Measurements from ENCODE around the gene LRRC27.

LRRC27 gene

DNA sequence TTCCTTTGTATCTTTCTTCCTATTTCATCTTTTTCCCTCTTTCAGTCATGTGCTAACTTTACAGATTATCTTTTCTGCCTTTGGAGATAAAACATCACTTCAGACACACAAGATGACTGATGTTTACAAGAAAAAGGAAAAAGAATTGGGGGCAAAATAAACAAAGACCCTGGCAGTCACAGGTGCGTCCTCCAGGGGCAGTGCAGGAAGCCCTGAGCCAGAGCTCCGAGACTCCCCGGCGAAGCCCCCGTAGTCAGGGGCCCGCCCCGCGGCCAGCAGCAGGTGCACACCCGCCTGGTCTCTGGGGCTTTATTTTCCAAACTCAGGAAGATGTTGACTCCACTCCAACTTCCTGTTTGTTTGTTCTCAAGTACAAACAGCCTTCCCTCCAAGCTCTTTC is 34.5 kb upstream of the LRRC27 start:
- Mint-ChIP-seq H3K4me3 (no peak overlapping the region), H3K4me1 (ENCODE audit: low read depth) (peaks cover 2% of the 10 kb centered on the region), H3K36me3 (ENCODE audit: low read depth) (no peaks in the 10 kb centered on the region), H3K9me3 (no peaks in the 10 kb centered on the region), H3K27ac (no peak overlapping the region), H3K27me3 (no peaks in the 10 kb centered on the region)
- DNase-seq = no peak

DNA sequence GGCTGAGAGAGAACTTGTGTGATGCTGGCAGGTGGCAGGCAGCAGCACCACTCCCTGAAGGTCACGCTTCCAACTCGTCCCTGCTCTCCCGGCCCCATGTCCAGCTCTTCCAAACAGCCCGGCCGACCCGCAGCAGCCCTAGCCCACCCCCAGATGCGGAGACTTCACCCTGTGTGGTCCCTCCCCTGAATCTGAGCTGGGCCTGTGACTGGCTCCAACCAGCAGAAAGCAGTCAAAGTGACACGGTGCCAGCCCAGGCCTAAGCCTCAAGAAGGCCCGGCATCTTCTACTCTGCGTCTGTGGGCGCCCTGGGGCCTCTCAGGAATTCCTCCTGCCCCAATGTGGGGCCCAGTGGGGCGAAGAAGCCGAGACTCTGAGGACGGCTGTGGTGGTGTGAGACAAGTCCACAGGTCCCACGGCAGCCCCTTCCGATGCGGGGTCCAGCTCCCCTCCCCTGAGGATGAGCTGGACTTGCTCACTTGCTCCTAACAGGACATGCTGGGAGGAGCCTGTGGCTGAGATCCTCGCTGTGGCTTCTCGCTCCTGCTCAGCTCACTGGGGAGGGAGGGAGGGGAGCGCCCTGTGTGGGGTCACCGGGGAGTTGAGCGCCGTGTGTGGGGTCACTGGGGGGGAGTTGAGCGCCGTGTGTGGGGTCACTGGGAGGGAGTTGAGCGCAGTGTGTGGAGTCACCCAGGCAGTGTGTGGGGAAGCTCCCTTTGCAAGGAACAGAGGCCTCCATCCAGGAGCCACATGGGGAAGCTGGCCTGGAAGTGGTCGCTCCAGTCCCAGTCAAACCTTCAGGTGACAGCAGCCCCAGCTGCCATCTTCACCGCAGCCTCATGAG is 33.7 kb upstream of the LRRC27 start:
- Mint-ChIP-seq H3K27me3 (no peaks in the 10 kb centered on the region), H3K27ac (no peak overlapping the region), H3K9me3 (no peaks in the 10 kb centered on the region), H3K4me1 (ENCODE audit: low read depth) (peaks cover 2% of the 10 kb centered on the region), H3K36me3 (ENCODE audit: low read depth) (no peaks in the 10 kb centered on the region), H3K4me3 (no peak overlapping the region)
- no peak for DNase-seq

DNA sequence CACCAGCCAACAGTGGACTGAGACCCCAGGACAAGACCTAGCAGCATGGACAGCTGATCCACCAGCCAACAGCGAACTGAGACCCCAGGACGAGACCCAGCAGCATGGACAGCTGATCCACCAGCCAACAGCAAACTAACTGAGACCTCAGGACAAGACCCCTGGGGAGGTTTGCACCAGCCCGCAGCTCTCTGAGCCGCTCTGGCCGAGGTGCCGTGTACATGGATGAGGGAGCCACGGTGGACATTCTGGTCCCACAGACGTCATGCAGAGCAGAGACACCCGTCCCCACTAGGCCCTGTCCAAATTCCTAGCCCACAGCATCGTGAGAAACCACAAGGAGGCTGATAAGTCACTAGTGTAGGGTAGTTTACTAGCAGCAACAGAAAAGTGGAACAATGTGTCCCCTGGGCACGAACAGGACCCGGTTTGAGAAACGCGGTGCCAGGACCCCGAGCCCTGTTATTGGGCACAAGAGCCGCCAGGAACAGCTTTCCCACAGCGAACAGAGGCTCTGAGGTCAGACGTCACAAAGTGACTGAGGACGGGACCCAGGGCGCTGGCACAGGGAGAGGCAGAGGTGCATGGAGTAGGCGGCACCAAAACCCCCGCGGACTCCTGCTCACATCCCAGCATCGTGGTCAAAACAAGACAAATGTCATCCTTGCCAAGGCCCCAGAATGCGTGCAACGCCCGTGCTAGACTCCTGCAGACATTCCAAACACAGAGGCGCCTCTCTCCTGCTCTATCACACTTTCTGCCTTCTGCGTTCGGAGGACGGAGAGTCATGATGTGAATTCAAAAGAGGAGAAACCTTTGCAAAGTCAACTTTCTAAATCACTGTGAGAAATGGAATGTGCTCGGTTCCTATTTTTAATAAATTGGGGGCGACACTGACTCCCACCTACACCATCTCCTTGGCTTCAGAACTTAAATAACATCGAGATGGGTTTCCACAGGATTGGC is 32.3 kb upstream of the LRRC27 start:
- H3K27me3 Mint-ChIP-seq = no peaks in the 10 kb centered on the region
- H3K4me3 Mint-ChIP-seq = no peak overlapping the region
- peaks cover 2% of the 10 kb centered on the region for H3K4me1 Mint-ChIP-seq (ENCODE audit: low read depth)
- no peaks in the 10 kb centered on the region for H3K36me3 Mint-ChIP-seq (ENCODE audit: low read depth)
- no peak for DNase-seq
- H3K9me3 Mint-ChIP-seq = no peaks in the 10 kb centered on the region
- no peak overlapping the region for H3K27ac Mint-ChIP-seq

DNA sequence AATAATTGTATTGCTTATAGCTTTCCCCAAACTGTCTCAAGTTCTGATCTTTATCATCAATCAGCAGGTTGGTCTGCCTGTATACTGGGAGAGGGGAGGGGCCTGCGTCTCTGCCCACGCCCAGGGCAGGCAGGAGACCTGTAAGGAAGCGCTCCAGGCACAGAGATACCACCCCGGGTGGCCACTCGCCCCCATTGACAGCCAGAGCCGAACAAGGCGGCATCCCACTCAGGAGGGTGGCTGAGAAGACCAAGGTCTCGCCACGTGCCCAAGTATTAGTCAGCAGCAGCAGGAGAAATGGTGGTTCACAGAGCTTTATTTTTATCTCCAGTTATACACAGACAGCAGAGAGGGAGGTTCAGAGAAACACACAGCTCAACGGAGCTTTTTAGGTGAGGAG is 31.4 kb upstream of the LRRC27 start:
- no peaks in the 10 kb centered on the region for H3K9me3 Mint-ChIP-seq
- no peak overlapping the region for H3K27ac Mint-ChIP-seq
- no peaks in the 10 kb centered on the region for H3K27me3 Mint-ChIP-seq
- H3K4me1 Mint-ChIP-seq (ENCODE audit: low read depth) = peaks cover 2% of the 10 kb centered on the region
- DNase-seq = no peak
- H3K36me3 Mint-ChIP-seq (ENCODE audit: low read depth) = no peaks in the 10 kb centered on the region
- H3K4me3 Mint-ChIP-seq = no peak overlapping the region

DNA sequence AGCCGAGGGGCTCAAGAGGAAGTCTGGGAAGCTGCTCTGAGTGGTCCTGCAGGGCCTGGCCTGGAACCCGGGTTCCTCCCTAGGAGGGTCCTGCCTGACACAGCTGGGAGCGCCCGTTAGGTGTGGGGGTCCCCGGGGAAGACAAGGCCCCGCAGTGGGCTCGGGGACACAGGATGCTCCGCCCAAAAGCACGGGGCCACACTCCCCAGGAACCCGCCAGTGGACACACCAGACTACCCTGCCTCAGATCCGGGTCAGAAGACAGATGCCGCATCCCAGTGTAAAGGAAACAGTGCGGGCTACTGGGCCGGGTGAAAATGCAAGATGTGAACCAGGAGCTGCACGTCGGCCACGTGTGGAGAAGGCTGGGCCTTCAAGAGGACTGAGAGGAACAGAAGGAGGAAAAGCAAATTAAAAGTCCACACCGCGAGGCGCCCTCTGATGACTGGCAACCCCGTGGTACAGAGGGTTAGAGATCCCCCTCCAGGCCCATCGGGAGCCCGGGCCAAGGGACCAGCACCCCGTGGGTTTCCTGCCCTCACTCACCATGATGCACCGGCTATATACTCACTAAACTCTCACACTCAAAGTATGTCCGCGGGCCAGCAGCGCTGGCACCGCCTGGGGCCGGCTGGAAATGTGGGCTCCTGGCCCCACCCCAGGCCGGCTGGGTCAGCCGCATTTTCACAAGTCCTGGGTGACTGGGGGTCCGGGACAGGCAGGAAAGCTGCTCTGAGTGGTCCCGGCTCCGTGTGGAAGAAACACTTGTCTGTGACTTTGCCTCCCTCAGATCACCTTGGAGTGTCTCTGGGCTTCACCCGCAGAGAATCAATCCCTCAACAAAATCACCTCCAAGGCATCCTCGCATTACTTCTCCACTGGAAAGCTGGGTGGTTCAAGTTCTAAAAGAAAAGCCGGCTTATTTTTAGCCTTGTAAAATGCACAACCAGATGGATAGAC is 30.3 kb upstream of the LRRC27 start:
- DNase-seq = no peak
- H3K27ac Mint-ChIP-seq = no peak overlapping the region
- H3K27me3 Mint-ChIP-seq = peaks cover 4% of the 10 kb centered on the region
- peaks cover 4% of the 10 kb centered on the region for H3K4me1 Mint-ChIP-seq (ENCODE audit: low read depth)
- H3K36me3 Mint-ChIP-seq (ENCODE audit: low read depth) = no peaks in the 10 kb centered on the region
- H3K4me3 Mint-ChIP-seq = no peak overlapping the region
- no peaks in the 10 kb centered on the region for H3K9me3 Mint-ChIP-seq

DNA sequence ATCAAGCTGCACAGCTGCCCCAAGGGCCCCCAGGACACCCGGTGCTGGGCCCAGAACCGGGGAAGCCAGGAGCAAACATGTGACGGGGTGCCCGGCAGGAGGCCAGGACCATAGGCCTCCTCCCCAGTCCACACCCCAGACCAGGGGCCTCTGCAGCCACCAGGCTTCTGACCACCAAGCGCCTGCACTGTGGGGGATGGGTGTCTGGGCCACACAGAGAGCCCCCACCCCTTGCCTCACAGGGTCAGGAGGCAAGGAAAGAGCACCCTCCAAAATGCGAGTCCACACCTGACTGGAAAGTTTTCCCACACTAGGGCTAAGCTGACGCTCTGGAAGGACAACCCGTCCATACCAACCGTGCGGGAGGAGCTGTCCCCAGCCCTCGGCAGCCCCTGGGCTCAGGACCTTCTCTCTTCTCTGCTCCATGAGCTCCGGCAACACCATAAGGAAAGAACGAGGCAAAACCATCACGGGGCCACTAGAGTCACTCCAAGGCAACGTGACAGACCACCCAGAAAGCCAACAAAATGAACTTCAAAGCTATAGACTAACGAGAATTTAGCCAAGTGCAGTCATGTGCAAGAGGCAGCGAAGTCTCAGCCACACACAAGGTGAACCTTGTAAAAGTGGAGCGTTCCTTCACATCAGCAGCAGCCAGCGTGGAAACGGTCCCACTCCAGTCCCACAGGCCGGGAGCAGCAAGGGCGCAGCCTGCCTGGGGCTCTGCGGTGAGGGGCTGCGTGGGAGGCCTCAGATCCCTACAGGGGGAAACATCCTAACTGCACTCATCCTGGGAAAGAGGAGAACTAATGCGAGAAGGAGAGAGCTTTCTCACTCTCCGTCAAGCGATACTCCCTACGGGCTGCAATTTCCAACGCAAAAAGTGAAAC is 29.3 kb upstream of the LRRC27 start:
- Mint-ChIP-seq H3K4me1 (ENCODE audit: low read depth) (peaks cover 6% of the 10 kb centered on the region), H3K27ac (no peak overlapping the region), H3K9me3 (no peaks in the 10 kb centered on the region), H3K36me3 (ENCODE audit: low read depth) (peaks cover 3% of the 10 kb centered on the region), H3K4me3 (no peak overlapping the region), H3K27me3 (peaks cover 8% of the 10 kb centered on the region)
- no peak for DNase-seq

DNA sequence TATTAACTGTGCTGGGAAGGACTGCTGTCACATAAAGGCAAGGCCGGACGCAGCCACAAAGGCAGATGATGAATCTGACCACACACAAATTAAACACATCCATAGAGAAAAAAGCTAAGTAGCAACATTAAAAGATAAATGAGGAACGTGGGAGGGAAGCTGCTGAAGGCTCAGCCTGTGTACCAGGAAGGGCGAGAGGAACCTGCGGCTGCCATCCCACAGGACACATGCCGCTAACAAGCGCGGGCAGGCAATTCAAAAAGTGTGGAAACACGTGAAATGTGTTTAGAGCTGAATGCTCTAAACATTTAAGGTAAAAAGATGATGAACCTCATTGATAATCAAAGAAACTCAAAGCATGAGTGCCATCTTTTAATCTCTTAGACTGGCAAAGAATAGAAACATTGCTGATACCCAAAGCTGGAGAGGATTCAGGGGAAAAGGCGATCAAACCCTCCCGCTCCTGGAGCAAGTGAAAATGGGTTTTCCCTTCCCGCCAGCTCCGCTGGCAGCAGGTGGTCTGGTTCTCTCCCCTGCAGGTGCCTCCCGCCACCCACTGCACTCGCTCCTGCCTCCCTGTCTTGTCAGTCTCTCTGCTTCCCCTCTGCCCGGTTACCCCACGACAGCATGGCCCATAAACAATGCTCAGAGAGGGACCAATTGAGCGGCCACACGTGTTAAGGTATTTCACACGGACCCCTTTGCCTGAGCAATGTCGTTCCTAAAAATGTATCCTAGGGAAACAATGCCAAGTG is 28.5 kb upstream of the LRRC27 start:
- peaks cover 8% of the 10 kb centered on the region for H3K27me3 Mint-ChIP-seq
- no peak for DNase-seq
- H3K27ac Mint-ChIP-seq = no peak overlapping the region
- peaks cover 6% of the 10 kb centered on the region for H3K4me1 Mint-ChIP-seq (ENCODE audit: low read depth)
- peaks cover 3% of the 10 kb centered on the region for H3K36me3 Mint-ChIP-seq (ENCODE audit: low read depth)
- no peaks in the 10 kb centered on the region for H3K9me3 Mint-ChIP-seq
- no peak overlapping the region for H3K4me3 Mint-ChIP-seq

DNA sequence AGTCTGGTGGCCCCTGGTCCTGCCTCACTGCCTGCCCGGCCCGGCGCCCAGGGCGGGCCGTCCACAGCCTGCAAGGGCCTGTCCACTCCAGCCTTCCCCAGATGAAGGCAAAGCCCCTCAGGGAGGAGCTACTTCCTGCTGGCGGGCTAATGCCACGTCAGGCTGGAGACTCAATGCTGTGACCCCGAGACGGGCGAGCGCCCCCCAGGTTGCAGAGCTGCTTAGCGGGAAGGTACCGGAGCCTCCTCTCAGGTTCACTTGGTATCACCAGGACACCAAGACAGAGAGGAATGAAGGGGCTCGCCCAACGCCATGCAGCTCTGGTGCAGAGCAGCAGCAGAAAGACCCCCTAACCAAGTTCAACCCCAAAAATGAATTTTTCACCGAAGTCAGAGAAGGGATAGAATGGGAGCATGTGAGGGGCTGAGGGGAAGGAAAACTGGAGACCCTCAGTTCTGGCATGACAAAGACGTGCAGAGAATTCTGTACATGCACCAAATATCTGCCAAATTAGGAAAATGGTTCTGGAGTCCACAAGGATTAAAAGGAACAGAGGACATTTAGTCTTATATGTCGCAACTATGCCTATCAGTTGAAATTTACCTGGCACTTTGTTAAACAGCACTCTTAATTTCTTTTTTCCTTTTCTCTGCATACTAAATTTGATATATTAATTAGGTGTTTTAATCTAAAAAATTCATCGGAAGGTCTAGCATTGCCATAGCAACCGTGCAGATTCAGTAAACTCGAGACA is 27.1 kb upstream of the LRRC27 start:
- H3K27ac Mint-ChIP-seq = no peak overlapping the region
- no peak overlapping the region for H3K4me3 Mint-ChIP-seq
- H3K27me3 Mint-ChIP-seq = peaks cover 11% of the 10 kb centered on the region
- no peak for DNase-seq
- peaks cover 3% of the 10 kb centered on the region for H3K36me3 Mint-ChIP-seq (ENCODE audit: low read depth)
- H3K4me1 Mint-ChIP-seq (ENCODE audit: low read depth) = peaks cover 9% of the 10 kb centered on the region
- no peaks in the 10 kb centered on the region for H3K9me3 Mint-ChIP-seq

DNA sequence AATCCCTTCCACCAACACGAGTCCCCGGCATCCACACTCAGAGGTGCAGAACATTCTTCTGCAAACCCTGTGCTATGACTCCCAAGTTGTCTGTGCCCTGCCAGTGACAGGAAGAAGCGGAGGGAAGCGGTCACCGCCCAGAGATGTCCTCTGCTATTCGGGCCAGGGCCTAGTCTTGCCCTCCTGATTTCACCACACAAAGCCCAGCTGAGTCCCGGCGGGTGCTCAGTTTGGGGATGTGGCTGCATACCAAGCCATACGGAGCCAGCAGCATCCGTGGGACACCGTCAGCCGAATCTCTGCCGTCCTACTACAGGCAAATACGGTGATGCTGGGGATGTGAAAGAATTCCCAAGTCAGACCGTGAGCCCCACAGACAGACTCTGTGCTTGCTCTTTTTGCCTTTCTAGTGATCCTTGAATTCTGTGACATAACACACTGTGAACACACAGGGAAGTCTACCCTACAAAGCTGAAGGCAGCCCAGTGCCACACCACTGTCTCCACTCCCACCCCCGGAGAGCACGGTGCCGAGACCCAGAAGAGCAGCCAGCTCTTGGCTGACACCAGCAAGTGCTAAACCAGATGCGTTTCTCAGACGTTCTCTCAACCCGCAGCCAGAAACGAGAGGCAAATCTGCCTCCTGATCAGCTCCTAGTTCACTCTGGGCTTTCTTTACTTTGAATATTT is 26.2 kb upstream of the LRRC27 start:
- Mint-ChIP-seq H3K4me3 (peak overlapping the region; percentile 88), H3K27ac (no peak overlapping the region), H3K4me1 (ENCODE audit: low read depth) (peaks cover 13% of the 10 kb centered on the region), H3K36me3 (ENCODE audit: low read depth) (peaks cover 3% of the 10 kb centered on the region), H3K9me3 (no peaks in the 10 kb centered on the region), H3K27me3 (peaks cover 17% of the 10 kb centered on the region)
- DNase-seq = no peak

DNA sequence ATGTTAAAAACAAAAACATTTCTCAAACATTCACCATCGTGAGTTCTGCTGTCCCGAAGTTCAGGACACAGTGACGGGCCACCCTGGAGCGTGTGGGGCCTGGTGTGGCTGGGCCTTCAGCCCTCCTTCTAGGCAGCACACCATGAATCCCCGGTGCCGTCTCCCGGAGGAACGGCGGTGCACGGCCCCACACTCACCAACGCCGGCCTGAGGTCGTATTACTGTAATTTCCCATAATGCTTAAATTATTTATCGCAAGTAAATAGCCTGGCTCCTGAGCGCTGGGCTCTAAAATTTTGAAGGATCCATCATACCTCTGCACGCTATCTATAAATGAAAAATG is 25.7 kb upstream of the LRRC27 start:
- Mint-ChIP-seq H3K27ac (no peak overlapping the region), H3K4me1 (ENCODE audit: low read depth) (peaks cover 17% of the 10 kb centered on the region), H3K27me3 (peaks cover 17% of the 10 kb centered on the region), H3K9me3 (no peaks in the 10 kb centered on the region), H3K4me3 (peak overlapping the region; percentile 88), H3K36me3 (ENCODE audit: low read depth) (peaks cover 3% of the 10 kb centered on the region)
- no peak for DNase-seq

DNA sequence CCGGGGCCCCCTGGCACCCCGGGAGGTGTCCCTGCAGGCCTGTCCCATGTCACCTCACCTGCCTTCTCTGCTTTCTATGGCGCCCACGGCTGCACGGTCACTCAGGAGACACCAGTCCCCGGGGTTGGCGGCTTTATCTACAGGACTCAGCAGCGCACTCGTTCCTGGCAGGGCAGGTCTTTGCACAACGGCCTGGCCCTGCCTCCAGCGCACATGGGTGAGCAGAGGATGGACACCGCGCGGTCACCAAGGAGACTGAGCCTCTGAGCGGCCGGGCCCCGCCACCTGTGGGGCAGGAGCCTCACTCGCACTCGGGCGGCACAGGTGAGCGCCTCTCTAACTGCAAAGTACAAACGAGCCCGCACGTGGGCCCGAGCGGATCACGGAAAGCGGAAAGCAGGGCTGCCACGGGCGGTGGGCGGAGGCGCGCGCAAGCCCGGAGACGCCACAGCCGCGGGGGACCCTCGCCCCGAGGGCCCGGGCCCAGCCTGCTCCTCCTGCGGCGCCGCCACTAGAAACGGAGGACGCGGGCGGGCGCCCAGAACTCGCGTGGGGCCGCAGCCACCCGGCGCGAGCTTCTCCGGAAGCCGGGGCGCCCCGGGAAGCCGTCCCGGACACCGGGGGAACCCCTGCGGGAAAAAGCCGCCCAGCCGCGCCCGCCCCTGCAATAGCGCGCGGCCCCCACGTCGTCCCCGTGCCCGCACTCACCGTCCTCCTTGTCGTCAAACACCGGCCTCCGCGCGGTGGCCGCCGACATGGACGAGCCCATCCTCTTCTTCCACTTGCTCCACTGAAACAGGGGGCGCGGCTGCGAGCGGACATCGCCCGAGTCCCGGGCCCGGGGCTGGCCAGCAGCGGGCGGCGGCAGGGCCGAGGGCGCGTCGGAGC is 24.9 kb upstream of the LRRC27 start:
- Mint-ChIP-seq H3K9me3 (no peaks in the 10 kb centered on the region), H3K36me3 (ENCODE audit: low read depth) (peaks cover 3% of the 10 kb centered on the region), H3K4me1 (ENCODE audit: low read depth) (peaks cover 17% of the 10 kb centered on the region), H3K27me3 (peaks cover 17% of the 10 kb centered on the region), H3K4me3 (peak overlapping the region; percentile 88), H3K27ac (peak overlapping the region; percentile 74)
- peak; percentile 61 for DNase-seq
